Activated CD8-positive, alpha-beta memory T cell treated with anti-CD3 and anti-CD28 coated beads, Interleukin-2, amount 50 U/mL, for 48 hours (primary cell): ENCODE results near the gene SYNPO2.
"Not testable (repeated sequence)": the region's sequence is repeated elsewhere in the genome, so short reads cannot be mapped to it uniquely, and the experiment has no call there.

Experiments
- DNase-seq: peaks from one replicate; pipeline ENCODE4 v3.0.0-alpha.2; 2020

SYNPO2 gene

DNA sequence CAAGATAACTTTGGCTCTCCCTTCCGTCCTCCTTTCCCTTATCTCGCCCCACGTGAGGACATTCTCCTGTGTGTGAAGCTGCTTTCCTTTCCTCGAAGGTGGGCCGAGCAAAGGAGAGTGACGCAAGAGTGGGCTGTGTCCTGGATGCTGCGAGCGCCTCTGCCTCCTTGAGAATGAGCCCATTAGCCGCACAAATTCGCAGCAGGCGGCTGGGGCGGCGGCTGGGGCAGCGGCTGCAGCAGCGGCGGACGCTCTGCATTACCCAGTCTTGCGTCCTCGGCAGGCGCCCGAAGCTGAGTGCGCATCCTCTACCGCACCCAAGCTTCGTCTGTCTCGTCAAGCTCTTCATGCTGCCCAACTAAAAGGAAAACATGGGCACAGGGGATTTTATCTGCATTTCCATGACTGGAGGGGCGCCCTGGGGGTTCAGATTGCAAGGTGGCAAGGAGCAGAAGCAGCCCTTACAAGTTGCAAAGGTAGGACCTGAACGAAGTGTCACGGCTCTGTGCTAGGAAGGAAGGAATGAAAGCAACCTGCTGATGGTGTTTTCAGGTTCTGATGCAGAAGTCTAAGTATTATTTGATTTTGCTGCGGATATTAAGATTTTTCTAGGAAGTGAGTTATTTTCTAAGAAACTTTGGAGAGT, at the start of gene SYNPO2:
SYNPO2 (plus strand) TSS at position 189 of the 646 bp plus-strand sequence; CDS start at position 372, 183 bp downstream.
- peak; percentile 71 for DNase-seq

- no peak for DNase-seq
These were observed 49.3 kb upstream of the SYNPO2 start for GRCh38 chr4:118839221-118839927.

DNA sequence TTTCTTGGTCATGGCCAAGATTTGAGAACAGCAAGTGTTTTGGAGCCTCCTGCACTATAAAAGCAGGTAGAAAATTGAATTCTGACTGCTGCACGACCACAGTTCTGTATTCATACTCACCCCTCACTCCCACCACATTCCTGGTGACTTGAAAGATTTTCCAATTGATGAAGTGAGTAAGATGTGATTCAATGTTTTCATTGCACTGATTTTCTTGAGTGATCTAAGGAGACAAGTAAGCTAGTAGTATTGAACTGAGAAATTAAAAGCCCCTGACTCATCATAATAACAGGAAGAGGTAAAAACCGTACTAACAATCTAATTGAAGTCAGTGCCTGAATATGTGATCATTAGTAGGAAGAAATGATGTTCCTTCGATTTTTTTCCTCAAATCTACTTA, 46.6 kb upstream of the SYNPO2 start:
- DNase-seq = no peak

- DNase-seq = no peak
These were observed 45.4 kb upstream of the SYNPO2 start for GRCh38 chr4:118843237-118843636.

DNA sequence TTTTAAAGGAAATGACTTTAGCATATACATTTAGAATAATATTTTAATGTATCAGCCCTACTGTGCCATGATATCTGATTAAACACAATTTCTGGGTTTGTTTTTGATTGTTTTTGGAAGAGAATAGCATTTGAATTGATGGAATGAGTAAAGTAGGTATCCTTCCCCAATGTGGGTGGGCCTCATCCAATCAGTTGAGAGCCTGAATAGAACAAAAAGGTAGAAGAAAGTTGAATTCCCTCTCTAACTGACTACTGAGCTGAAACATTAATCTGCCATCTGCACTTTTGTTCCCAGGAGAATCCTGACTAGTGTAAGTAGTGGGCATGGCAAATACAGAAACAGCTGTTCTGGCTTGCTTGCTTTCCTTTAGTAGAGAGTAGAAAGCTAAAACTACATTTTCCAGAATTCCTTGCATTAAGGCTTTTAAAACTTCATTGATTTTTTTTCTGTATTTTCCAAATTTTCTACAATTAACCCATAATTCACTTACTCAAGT, 43.1 kb upstream of the SYNPO2 start:
- no peak for DNase-seq

- no peak for DNase-seq
These were observed 41.7 kb upstream of the SYNPO2 start for GRCh38 chr4:118846979-118847378.

GRCh38 chr4:118848242-118848641, 40.4 kb upstream of the SYNPO2 start:
- DNase-seq = no peak

DNA sequence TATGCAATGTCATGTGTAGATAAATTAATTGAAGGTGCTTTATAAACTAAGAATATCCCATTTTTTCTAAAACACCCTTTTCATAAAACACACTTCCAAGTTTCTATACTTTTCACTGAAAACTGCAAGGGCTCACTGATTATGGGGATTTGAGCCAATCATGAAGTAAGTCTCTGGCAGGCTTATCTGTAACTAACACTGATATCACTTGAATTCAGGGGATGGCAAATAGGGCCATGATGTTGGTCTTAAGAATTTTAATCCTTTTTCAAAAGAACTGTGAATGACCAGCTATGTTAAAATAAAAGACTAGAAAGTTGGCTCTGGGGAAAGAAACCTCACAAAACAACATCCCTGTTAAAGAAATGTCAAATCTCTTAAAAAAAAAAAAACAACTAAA, 39.8 kb upstream of the SYNPO2 start:
- DNase-seq = no peak

GRCh38 chr4:118849867-118850487, 38.7 kb upstream of the SYNPO2 start:
- no peak for DNase-seq

DNA sequence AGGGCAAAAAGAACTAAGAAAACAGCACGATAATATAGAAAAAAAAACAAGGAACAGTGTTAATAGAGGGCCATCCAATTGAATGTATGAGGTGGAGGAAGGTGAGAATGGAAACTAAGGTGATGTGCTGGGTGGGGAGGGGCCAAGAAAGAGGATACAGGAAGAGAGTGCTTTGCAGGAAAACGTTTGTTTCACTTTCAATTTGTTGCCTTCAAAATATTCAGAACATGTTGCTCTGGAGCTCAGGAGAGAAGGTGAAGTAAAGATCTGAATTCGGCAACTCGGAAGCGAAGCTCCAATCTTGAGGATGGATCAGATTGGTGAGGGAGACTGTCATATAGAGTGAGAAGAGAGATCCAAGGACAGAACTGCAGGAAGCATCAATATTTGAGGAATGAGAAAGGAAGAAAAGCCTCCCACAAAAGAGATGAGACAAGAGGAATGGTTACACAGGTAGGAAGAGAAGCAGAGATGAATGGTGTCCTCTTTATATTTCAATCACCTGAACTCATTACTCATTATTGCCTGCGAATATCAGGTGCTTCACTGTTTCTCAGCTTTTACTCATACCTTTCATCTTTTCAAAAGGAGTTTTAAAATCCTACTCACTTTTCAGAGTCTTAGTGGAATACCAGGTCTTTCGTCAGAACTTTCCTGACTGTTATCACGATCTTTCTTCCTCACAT, 38.0 kb upstream of the SYNPO2 start:
- DNase-seq = no peak

DNA sequence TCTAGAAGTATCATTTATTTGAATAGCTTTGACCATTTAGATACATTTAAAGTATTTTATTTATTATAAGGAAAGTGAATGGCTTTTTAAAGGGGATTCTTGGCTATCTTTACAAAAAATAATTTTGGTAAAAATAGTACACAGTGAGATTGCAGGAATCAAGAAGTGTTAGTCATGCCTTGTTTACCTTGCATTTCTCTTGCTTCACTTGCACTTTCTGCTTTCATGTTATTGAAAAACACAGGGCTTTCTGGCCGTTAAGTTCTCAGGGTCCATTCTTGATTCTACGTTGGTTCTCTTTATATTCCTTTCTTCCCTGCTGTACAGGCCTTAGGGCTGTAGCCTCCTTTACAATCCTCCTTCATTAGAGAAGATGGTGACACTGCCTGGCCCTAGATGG, 30.9 kb upstream of the SYNPO2 start:
- no peak for DNase-seq

DNA sequence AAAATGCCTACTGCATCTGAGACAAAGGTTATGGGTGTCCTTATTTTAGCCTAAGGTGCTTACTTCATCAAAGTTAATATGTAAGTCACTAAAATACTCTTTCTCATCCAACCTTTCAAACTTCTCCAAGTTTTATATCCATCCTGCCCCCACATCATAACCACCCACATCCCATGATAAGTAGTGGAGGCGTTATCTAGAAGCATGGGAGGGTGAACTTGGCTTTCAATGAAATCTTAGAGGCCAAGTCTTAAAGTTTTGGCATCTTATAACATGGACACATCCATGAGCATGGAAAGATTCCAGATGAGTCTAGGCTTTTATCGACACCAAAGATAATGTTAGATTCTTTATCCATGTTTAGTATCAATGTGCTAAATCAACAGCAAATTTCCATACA, 29.9 kb upstream of the SYNPO2 start:
- DNase-seq = no peak

GRCh38 chr4:118865091-118865708, 23.5 kb upstream of the SYNPO2 start:
- no peak for DNase-seq

DNA sequence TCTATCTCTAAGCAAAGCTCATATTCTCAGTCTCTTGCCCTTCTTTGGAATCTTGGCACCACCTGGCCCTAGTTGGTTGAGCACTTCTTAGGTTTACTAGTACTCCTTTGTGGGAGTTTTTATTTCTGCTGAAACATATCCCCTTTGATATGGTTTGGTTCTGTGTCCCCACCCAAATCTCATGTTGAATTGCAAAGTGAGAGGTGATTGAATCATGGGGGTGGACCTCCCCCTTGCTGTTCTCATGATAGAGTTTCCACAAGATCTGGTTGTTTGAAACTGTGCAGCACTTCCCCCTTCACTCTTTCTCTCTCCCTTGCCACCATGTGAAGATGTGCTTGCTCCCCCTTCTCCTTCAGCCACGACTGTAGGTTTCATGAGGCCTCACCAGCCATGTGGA, 22.2 kb upstream of the SYNPO2 start:
- no peak for DNase-seq

- DNase-seq = no peak
These were observed 21.2 kb upstream of the SYNPO2 start for GRCh38 chr4:118867311-118868067.

DNA sequence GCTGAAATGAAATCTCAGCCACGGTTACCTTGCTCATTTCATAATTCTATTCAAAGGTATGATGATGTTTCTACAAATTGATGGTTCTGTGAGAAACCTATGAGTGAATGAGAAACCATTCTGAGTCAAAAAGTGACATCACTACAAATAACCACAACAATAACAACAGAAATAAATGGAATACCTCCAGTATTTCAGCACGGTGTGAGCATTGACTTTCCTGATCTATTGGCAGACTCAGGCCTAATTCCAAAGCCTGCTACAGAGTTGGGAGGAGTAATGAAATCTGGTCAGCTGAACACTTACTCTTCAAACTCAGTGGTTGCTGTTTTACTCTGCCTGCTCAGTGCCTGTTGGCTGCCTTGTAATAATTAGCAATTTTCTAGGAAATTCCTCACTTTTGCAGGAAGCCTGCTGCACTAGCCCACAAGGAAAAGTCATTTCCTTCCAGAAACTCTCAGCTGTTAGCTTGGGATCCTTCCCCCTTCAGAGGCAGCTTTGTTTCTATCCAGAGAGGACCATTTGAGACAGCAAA, 18.8 kb upstream of the SYNPO2 start:
- DNase-seq = no peak

DNA sequence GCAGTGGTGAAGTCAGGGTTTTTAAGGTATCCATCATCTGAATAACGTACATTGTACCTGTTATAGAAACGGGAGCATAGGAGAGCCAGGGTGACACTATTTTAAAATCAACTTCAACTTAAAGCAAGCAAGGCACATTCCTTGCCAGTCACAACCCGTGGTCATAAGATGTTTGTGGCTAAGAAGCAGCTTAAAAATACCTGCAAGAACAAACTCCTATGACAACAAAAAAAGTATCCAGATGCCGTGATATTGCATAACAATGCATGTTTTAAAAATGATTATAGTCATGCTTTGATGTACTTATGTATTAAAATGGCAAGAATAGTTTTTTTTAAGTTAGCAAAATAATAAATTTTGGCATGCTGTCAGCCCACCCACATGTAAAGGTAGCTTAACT, 16.5 kb upstream of the SYNPO2 start:
- DNase-seq = no peak

GRCh38 chr4:118877797-118878196, 10.9 kb upstream of the SYNPO2 start:
- DNase-seq = no peak

GRCh38 chr4:118878507-118878906, 10.1 kb upstream of the SYNPO2 start:
- DNase-seq = not testable (repeated sequence)

DNA sequence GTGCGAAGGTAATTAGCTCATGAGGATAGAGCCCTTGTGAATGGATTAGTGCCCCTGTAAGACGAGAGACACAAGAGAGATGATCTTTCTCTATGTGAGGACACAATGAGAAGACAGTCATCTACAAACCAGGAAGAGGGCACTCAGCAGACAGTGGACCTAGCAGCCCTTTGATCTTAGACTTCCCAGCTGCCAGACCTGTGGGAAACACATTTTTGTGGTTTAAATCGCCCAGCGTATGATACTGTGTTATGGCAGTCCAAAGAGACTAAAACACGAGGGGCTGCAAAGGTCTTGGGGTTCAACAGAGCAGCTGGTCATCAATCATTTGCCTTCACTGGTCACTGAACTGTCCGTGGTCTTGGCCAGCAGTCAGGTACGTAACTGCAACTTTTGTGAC, 9.2 kb upstream of the SYNPO2 start:
- no peak for DNase-seq

DNA sequence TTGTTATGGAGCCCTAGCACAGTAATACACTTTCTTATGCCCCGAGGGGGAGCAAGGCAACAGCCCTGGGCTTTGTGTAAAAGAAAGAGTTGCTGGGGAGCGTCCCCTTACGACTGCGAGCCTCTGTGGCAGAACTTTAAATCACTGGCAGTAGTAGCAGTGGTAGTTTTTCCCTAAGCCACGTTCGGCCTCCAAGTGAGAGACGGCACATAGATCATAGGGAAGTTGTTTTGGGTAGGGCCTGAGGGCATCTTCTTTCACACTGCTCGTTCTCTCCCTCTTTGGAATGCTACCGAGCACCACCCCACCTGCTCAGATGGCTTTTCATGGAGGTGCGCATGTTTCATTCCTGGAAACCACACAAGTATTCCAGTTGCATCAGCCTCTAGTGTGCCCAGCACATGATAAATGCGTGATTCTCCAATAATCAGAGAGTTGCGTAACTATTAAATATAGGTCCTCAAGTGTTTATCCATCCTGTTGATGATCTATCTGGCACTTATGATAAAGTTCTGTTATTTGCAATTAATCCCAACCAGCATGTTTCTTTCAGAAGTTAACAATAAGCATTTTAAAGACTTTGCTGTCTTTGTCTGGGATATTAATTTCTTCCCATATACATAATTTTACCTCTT, 7.0 kb upstream of the SYNPO2 start:
- DNase-seq = no peak
